H1 (cell line): ENCODE results near the gene TGFB3. TPM values are rescaled to one million over a fixed set of nuclear protein-coding genes. Genes with fewer than 3 reads are reported as not detected.

Experiments
- CTCF ChIA-PET: fragments of 300-600 bp; sonication (Branson Sonifier 250); formaldehyde crosslinking; loops from one replicate; lab custom pipeline; 2021; ENCODE audit not compliant: partially characterized antibody; lab: Charles Lee
- POLR2A ChIA-PET: fragments of 300-600 bp; sonication (Branson Sonifier 250); formaldehyde crosslinking; loops from one replicate; lab custom pipeline; 2021; ENCODE audit warnings: inconsistent platforms; ENCODE audit not compliant: partially characterized antibody; lab: Charles Lee
- DNase-seq, 2 experiments: peaks; one replicate each; pipeline versions ENCODE4 v3.0.0 to v3.0.0-alpha.2; 2010 to 2022; ENCODE audit warnings: low spot score in 2 of 2, low read depth in 1 of 2, mixed read lengths in 1 of 2
- FAIRE-seq: peaks from 2 replicates; lab custom pipeline; 2011; peaks lifted over from hg19 to GRCh38; lab: Jason Lieb, UNC
- H2AFZ ChIP-seq: 2 replicates; pipeline ENCODE4 v1.8.1; 2012; ENCODE audit warnings: low read length, inconsistent platforms
- H2AK5ac ChIP-seq: 2 replicates; pipeline ENCODE4 v1.6.1; 2013; ENCODE audit warnings: low read depth, low read length
- H2BK120ac ChIP-seq: replicated peaks from 2 replicates; pipeline ENCODE3; 2013; ENCODE audit warnings: low read depth, low read length, inconsistent platforms
- H2BK12ac ChIP-seq: 2 replicates; pipeline ENCODE4 v1.6.1; 2013; ENCODE audit warnings: low read depth, low read length
- H2BK15ac ChIP-seq: 2 replicates; pipeline ENCODE4 v1.6.1; 2013; ENCODE audit warnings: low read length
- H2BK20ac ChIP-seq: 2 replicates; pipeline ENCODE4 v1.6.1; 2013; ENCODE audit warnings: low read length
- H2BK5ac ChIP-seq: 2 replicates; pipeline ENCODE4 v1.6.1; 2013; ENCODE audit warnings: low read depth, low read length
- H3K14ac ChIP-seq: 2 replicates; pipeline ENCODE4 v1.6.1; 2013; ENCODE audit warnings: inconsistent platforms; ENCODE audit not compliant: insufficient read length
- H3K18ac ChIP-seq: 2 replicates; pipeline ENCODE4 v1.6.1; 2013; ENCODE audit warnings: low read length; ENCODE audit errors: extremely low read depth
- H3K23ac ChIP-seq: 2 replicates; pipeline ENCODE4 v1.6.1; 2013; ENCODE audit warnings: inconsistent platforms; ENCODE audit not compliant: insufficient read length
- H3K23me2 ChIP-seq: 2 replicates; pipeline ENCODE4 v1.6.1; 2013; ENCODE audit warnings: low read depth, low read length
- H3K27ac ChIP-seq: 2 replicates; pipeline ENCODE4 v1.6.1; 2011; ENCODE audit warnings: low read depth, low read length, inconsistent platforms
- H3K27me3 ChIP-seq, 4 experiments: replicated peaks in 1 of 4; 1 replicate in 1 of 4; 2 replicates in 3 of 4; pipeline versions ENCODE4 v1.6.1 to v1.8.1; 2011 to 2013; ENCODE audit warnings: low read length in 3 of 4, mild to moderate bottlenecking in 3 of 4, inconsistent platforms in 2 of 4, mixed read lengths in 2 of 4, moderate library complexity in 1 of 4; ENCODE audit not compliant: control insufficient read depth in 3 of 4, insufficient read depth in 3 of 4; ENCODE audit errors: extremely low read depth in 1 of 4
- H3K36me3 ChIP-seq, 4 experiments: 2 replicates each; pipeline versions ENCODE4 v1.6.1 to v1.8.1; 2011 to 2013; ENCODE audit warnings: mild to moderate bottlenecking in 4 of 4, low read length in 3 of 4, moderate library complexity in 2 of 4, control low read depth in 1 of 4, inconsistent platforms in 1 of 4; ENCODE audit not compliant: insufficient read depth in 4 of 4, control insufficient read depth in 2 of 4
- H3K4ac ChIP-seq: replicated peaks from 2 replicates; pipeline ENCODE3; 2013; ENCODE audit warnings: low read length, low read depth, mixed read lengths, inconsistent platforms; ENCODE audit not compliant: insufficient read length
- H3K4me1 ChIP-seq, 4 experiments: replicated peaks in 1 of 4; 1 replicate in 1 of 4; 2 replicates in 3 of 4; pipeline versions ENCODE4 v1.6.1 to v1.8.1; 2011 to 2013; ENCODE audit warnings: low read length in 3 of 4, inconsistent platforms in 2 of 4, mixed read lengths in 1 of 4; ENCODE audit not compliant: insufficient read depth in 4 of 4, control insufficient read depth in 3 of 4
- H3K4me2 ChIP-seq, 2 experiments: 2 replicates each; pipeline versions ENCODE4 v1.6.1 to v1.8.1; 2011 to 2013; ENCODE audit warnings: low read depth in 2 of 2, low read length in 2 of 2, control low read depth in 1 of 2, inconsistent platforms in 1 of 2, mild to moderate bottlenecking in 1 of 2; ENCODE audit not compliant: insufficient read depth in 1 of 2
- H3K4me3 ChIP-seq, 4 experiments: fragments of 200-600, 300-600 bp in 1 of 4; sonication (generic), shearing (Covaris generic), sonication (Bioruptor Twin) in 1 of 4; 2 replicates each; pipeline versions ENCODE4 v1.5.1 to v1.8.1; 2011 to 2016; ENCODE audit warnings: low read length in 4 of 4, low read depth in 3 of 4, control low read depth in 2 of 4, inconsistent platforms in 2 of 4, mild to moderate bottlenecking in 2 of 4, mixed read lengths in 1 of 4, moderate library complexity in 1 of 4; ENCODE audit not compliant: insufficient read depth in 2 of 4; ENCODE audit errors: extremely low read depth in 1 of 4
- H3K56ac ChIP-seq: replicated peaks from 2 replicates; pipeline ENCODE3; 2013; ENCODE audit warnings: low read depth, mild to moderate bottlenecking, mixed read lengths, low read length, inconsistent platforms; ENCODE audit not compliant: insufficient read length
- H3K79me1 ChIP-seq: 2 replicates; pipeline ENCODE4 v1.6.1; 2013; ENCODE audit warnings: low read depth, low read length, control low read depth
- H3K79me2 ChIP-seq, 2 experiments: 2 replicates each; pipeline versions ENCODE4 v1.6.1 to v1.8.1; 2012 to 2013; ENCODE audit warnings: low read length in 2 of 2, mild to moderate bottlenecking in 2 of 2, inconsistent platforms in 1 of 2; ENCODE audit not compliant: insufficient read depth in 2 of 2, control insufficient read depth in 1 of 2
- H3K9ac ChIP-seq, 4 experiments: replicated peaks in 1 of 4; 1 replicate in 1 of 4; 2 replicates in 3 of 4; pipeline versions ENCODE4 v1.6.1 to v1.8.1; 2011 to 2013; ENCODE audit warnings: low read depth in 3 of 4, low read length in 3 of 4, control low read depth in 2 of 4, mild to moderate bottlenecking in 2 of 4, moderate library complexity in 2 of 4, inconsistent platforms in 1 of 4; ENCODE audit errors: extremely low read depth in 1 of 4
- H3K9me3 ChIP-seq, 2 experiments: 2 replicates each; pipeline versions ENCODE4 v1.6.1 to v1.8.1; 2012 to 2013; ENCODE audit warnings: mild to moderate bottlenecking in 2 of 2, moderate library complexity in 2 of 2, control low read depth in 1 of 2, inconsistent platforms in 1 of 2, low read depth in 1 of 2, low read length in 1 of 2, mixed read lengths in 1 of 2; ENCODE audit not compliant: insufficient read depth in 2 of 2
- H4K20me1 ChIP-seq, 2 experiments: replicated peaks in 1 of 2; 2 replicates each; pipeline versions ENCODE3 to v1.8.1; 2011 to 2013; ENCODE audit warnings: inconsistent platforms in 2 of 2, low read length in 2 of 2, mild to moderate bottlenecking in 1 of 2; ENCODE audit not compliant: insufficient read depth in 2 of 2, control insufficient read depth in 1 of 2
- H4K5ac ChIP-seq: 2 replicates; pipeline ENCODE4 v1.6.1; 2013; ENCODE audit warnings: low read length, low read depth, mixed read lengths, inconsistent platforms; ENCODE audit not compliant: insufficient read length
- H4K8ac ChIP-seq: 2 replicates; pipeline ENCODE4 v1.8.0; 2013; ENCODE audit warnings: mild to moderate bottlenecking, moderate library complexity, low read length, inconsistent platforms; ENCODE audit not compliant: insufficient read depth; ENCODE audit errors: extremely low read depth
- H4K91ac ChIP-seq: replicated peaks from 2 replicates; pipeline ENCODE3; 2013; ENCODE audit warnings: low read length, mixed read lengths, inconsistent platforms; ENCODE audit not compliant: insufficient read length
- EGR1 ChIP-seq: IDR thresholded peaks from 2 replicates; pipeline ENCODE4 v1.6.1; 2011; ENCODE audit warnings: low read depth, low read length, borderline replicate concordance
- HDAC6 ChIP-seq: IDR thresholded peaks from one replicate; pipeline ENCODE4 v1.7.1; 2012; ENCODE audit warnings: low read depth, mild to moderate bottlenecking, inconsistent platforms, low read length, moderate library complexity
- POU5F1 ChIP-seq: IDR thresholded peaks from 2 replicates; pipeline ENCODE4 v1.6.1; 2011; ENCODE audit warnings: low read depth, mild to moderate bottlenecking, low read length, moderate library complexity
- RAD21 ChIP-seq, 2 experiments: IDR thresholded peaks in 1 of 2; conservative IDR thresholded peaks in 1 of 2; 2 replicates each; pipeline ENCODE4 v1.6.1; 2011; ENCODE audit warnings: low read depth in 2 of 2, low read length in 2 of 2, improper control_type of control experiment in 1 of 2, inconsistent platforms in 1 of 2, mild to moderate bottlenecking in 1 of 2, moderate library complexity in 1 of 2
- SIN3A ChIP-seq, 2 experiments: IDR thresholded peaks in 1 of 2; conservative IDR thresholded peaks in 1 of 2; 2 replicates each; pipeline ENCODE4 v1.6.1; 2011 to 2012; ENCODE audit warnings: low read length in 2 of 2, improper control_type of control experiment in 1 of 2, low read depth in 1 of 2, mild to moderate bottlenecking in 1 of 2
- SUZ12 ChIP-seq: fragments of 200-600 bp; sonication (generic); IDR thresholded peaks from 2 replicates; pipeline ENCODE4 v1.6.1; 2012; ENCODE audit warnings: mild to moderate bottlenecking, inconsistent platforms, low read length, moderate library complexity, mixed read lengths
- ZNF274 ChIP-seq: IDR thresholded peaks from 2 replicates; pipeline ENCODE4 v1.7.0; 2012; ENCODE audit warnings: low read length, borderline replicate concordance; ENCODE audit errors: extremely low read depth
- WGBS, 2 experiments: shearing (Covaris generic) in 1 of 2; methylation state at CpG; one replicate each; pipeline versions ENCODE4 v1.1.6 to v1.1.7; 2013 to 2015; ENCODE audit warnings: low lambda C conversion rate in 2 of 2, mixed read lengths in 2 of 2, inconsistent platforms in 1 of 2, low coverage in 1 of 2, missing lambda C conversion rate in 1 of 2; ENCODE audit not compliant: insufficient replicate concordance in 2 of 2, insufficient coverage in 1 of 2, insufficient read length in 1 of 2; ENCODE audit errors: extremely low coverage in 1 of 2, missing lambda C conversion rate in 1 of 2; 5-methylcytosine and 5-hydroxymethylcytosine counted together
- polyA plus RNA-seq, 7 experiments: library from polyadenylated mRNA; depleted of rRNA in 3 of 7; stranded (reverse) in 5 of 7; unstranded in 2 of 7; fragments of >200 nt in 5 of 7; fragments of 200-250 nt in 2 of 7; gene quantifications; 1 replicate in 5 of 7; 2 replicates in 1 of 7; 4 replicates in 1 of 7; pipeline versions ENCODE4 v1.2.1 to v1.2.3, GENCODE V29; 2011 to 2013; ENCODE audit warnings: missing spikeins in 2 of 7, mixed read lengths in 2 of 7
- total RNA-seq: library from RNA; stranded (reverse); fragmentation: NEBNext Ultra II Directional; extraction: Animal tissue kit (Norgen Biotek cat#: 25700); gene quantifications from 2 replicates; pipeline ENCODE4 v1.2.1, GENCODE V29; 2021
- TF ChIP-seq, protein P1 (sequence below), 3 experiments: IDR thresholded peaks; 1 replicate in 2 of 3; 2 replicates in 1 of 3; pipeline versions ENCODE4 v1.5.1 to v1.6.1; 2011; ENCODE audit warnings: low read length in 3 of 3, mild to moderate bottlenecking in 3 of 3, inconsistent platforms in 2 of 3, low read depth in 1 of 3, moderate library complexity in 1 of 3; ENCODE audit not compliant: insufficient read depth in 1 of 3; ENCODE audit errors: control extremely low read depth in 1 of 3

Gene TGFB3
- total and polyA plus RNA-seq, 2 of the 8 experiments (the other 6 are each of a cell fraction or from before 2014, with no cell fraction given): 0.65 to 0.86 TPM

DNA sequence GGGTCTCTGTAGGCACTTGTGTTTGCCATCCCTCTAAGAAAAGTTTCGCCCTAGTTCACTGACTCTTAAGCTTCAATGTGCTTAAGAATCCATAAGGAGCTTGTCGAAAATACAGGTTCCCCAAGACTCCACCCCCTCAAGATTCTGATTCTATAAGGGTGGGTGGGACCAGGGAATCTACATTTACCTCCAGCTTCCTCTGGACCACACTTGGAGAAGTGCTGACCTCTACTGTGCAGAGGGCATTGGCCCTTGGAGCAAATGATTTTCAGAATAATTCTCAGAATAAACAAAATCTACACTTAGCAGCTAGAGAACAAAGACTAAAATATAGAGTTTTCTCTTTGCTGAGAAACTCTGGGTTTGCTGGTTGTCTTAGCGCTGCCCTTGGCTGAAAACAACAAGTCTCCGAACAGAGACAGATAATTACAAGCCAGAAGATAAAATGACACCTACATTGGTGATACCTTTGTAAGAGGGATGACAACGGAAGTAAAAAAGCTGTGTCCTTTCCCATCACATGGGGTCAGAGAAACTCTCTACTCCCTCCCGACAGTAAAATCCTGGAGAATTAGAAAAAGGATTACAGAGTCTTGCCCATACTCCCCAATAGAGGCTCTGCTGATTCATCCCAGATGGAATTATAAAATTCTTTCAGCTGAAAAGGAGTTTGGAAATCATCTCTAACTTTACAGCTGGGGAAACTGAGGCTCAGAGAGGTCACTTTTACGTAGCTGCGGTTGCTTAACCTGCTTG lies 4.8 kb downstream of the TGFB3 start:
- TF ChIP-seq HDAC6: no peak
- TF ChIP-seq EGR1: no peak
- TF ChIP-seq RAD21 (IDR thresholded peaks at IDR 0.05 in 1 of 2, conservative IDR thresholded peaks at IDR 0.05 in 1 of 2; ENCODE audit: low read depth in 2 of 2, low read length in 2 of 2): peak; percentile 34 to 40; a peak in 3 of 4 replicates
- TF ChIP-seq SIN3A (conservative IDR thresholded peaks at IDR 0.05 in 1 of 2, IDR thresholded peaks at IDR 0.05 in 1 of 2; ENCODE audit: low read depth in 1 of 2, low read length in 2 of 2): no peak
- no peak for TF ChIP-seq POU5F1
- no peak for TF ChIP-seq SUZ12
- TF ChIP-seq, protein P1, sequence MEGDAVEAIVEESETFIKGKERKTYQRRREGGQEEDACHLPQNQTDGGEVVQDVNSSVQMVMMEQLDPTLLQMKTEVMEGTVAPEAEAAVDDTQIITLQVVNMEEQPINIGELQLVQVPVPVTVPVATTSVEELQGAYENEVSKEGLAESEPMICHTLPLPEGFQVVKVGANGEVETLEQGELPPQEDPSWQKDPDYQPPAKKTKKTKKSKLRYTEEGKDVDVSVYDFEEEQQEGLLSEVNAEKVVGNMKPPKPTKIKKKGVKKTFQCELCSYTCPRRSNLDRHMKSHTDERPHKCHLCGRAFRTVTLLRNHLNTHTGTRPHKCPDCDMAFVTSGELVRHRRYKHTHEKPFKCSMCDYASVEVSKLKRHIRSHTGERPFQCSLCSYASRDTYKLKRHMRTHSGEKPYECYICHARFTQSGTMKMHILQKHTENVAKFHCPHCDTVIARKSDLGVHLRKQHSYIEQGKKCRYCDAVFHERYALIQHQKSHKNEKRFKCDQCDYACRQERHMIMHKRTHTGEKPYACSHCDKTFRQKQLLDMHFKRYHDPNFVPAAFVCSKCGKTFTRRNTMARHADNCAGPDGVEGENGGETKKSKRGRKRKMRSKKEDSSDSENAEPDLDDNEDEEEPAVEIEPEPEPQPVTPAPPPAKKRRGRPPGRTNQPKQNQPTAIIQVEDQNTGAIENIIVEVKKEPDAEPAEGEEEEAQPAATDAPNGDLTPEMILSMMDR (IDR thresholded peaks at IDR 0.05; ENCODE audit: control extremely low read depth in 1 of 3, insufficient read depth in 1 of 3, low read depth in 1 of 3, low read length in 3 of 3): peak in 1 of 3 experiments; percentile 12; a peak in 1 of 4 replicates
- no peak for TF ChIP-seq ZNF274
- peaks cover 0 to 9% (median 6%) of the 10 kb centered on the region in 4 experiments; a peak in 3 of 7 replicates for H3K27me3 ChIP-seq
- H3K14ac ChIP-seq: no peak overlapping the region
- no peak overlapping the region for H3K23ac ChIP-seq
- H3K36me3 ChIP-seq: no peaks in the 10 kb centered on the region
- no peak overlapping the region for H2AK5ac ChIP-seq
- H3K79me1 ChIP-seq: no peaks in the 10 kb centered on the region
- ChIA-PET POLR2A (interaction anchor here (0.6 to 1.0 kb wide), 3 partner anchors 71 to 206 kb away, joined by 3 to 4 read pairs (median 4); no protein-coding TSS in a partner anchor), CTCF (interaction anchor here (0.7 to 20.1 kb wide), 18 partner anchors 10 to 266 kb away, joined by 3 to 261 read pairs (median 4); no protein-coding TSS in a partner anchor)
- H3K9ac ChIP-seq: no peak overlapping the region
- H3K79me2 ChIP-seq: no peaks in the 10 kb centered on the region
- no peak overlapping the region for H3K4me2 ChIP-seq
- H3K23me2 ChIP-seq: peaks cover 4% of the 10 kb centered on the region
- H4K20me1 ChIP-seq: no peaks in the 10 kb centered on the region
- no peak overlapping the region for H2BK15ac ChIP-seq
- no peak overlapping the region for H2BK120ac ChIP-seq
- no peak overlapping the region for H2AFZ ChIP-seq
- no peaks in the 10 kb centered on the region for H3K9me3 ChIP-seq
- no peak overlapping the region for H2BK5ac ChIP-seq
- no peak for DNase-seq
- no peak overlapping the region for H3K4ac ChIP-seq
- no peak overlapping the region for H3K18ac ChIP-seq
- no peak overlapping the region for H2BK20ac ChIP-seq
- H3K4me3 ChIP-seq: no peak overlapping the region
- no peak overlapping the region for H3K27ac ChIP-seq
- no peak overlapping the region for H4K5ac ChIP-seq
- no peak overlapping the region for H4K8ac ChIP-seq
- H3K56ac ChIP-seq: no peak overlapping the region
- no peak for FAIRE-seq
- 69% methylated on average over 8 of the region's 8 CpGs; no CpG with 5 or more reads in 1 of the 2 experiments for WGBS, 2 experiments
- no peak overlapping the region for H2BK12ac ChIP-seq
- no peak overlapping the region for H4K91ac ChIP-seq
- H3K4me1 ChIP-seq: peaks cover 2 to 7% (median 3%) of the 10 kb centered on the region in 4 experiments; a peak in 5 of 7 replicates
